ENCODE results near the gene OXTR.
A peak's percentile ranks its signal among the peaks of the same experiment; 100 is the strongest.

OXTR gene

DNA sequence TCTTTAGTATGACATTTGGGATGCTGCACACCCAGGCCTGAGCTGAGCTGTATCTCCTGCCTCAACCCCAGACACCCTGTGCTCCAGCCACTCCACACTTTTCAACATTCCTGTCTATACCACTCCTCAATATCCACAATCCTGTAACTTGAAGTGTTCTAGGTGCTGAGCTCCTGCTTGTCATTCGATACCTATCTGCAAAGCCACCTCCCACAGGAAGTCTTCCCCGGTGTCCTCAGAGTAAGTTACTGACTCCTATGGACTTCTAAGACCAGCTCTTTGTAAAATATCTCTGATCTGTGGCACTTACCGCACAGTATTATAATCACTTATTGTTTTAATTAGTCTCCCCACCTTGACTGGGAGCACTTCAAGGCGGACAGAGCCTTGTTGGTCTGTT, 37.0 kb downstream of the OXTR start:
- Mint-ChIP-seq H3K36me3 (ENCODE audit: low read depth) (no peaks in the 10 kb centered on the region), H3K4me3 (peak overlapping the region in 1 of 3 experiments; percentile 53), H3K9me3 (peaks cover 5% of the 10 kb centered on the region), H3K27me3 (ENCODE audit: low read depth) (no peaks in the 10 kb centered on the region), H3K4me1 (peaks cover 48% of the 10 kb centered on the region), H3K27ac (no peak overlapping the region)
- TF ChIP-seq, protein P1, sequence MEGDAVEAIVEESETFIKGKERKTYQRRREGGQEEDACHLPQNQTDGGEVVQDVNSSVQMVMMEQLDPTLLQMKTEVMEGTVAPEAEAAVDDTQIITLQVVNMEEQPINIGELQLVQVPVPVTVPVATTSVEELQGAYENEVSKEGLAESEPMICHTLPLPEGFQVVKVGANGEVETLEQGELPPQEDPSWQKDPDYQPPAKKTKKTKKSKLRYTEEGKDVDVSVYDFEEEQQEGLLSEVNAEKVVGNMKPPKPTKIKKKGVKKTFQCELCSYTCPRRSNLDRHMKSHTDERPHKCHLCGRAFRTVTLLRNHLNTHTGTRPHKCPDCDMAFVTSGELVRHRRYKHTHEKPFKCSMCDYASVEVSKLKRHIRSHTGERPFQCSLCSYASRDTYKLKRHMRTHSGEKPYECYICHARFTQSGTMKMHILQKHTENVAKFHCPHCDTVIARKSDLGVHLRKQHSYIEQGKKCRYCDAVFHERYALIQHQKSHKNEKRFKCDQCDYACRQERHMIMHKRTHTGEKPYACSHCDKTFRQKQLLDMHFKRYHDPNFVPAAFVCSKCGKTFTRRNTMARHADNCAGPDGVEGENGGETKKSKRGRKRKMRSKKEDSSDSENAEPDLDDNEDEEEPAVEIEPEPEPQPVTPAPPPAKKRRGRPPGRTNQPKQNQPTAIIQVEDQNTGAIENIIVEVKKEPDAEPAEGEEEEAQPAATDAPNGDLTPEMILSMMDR (IDR thresholded peaks at IDR 0.05; ENCODE audit: unreplicated experiment in 3 of 3) = no peak

DNA sequence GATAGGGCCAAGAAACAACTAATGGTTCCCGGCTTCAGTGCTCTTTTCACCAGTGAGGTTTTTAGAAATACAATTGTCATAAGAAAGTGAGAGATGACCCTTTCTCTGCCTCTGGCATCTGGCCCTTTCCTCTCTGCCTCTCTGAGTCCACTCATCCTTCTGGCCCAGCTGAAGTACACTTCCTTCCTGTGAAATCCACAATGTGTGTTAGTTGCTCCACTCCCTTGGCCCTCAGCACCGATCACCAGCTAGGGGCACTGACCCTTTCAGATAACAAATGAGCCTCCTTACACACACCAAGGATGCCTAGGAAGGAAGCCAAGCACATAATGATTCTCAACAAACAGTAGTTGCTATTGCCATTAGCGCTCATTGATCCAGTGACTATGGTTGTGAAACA, 38.8 kb downstream of the OXTR start:
- H3K36me3 Mint-ChIP-seq (ENCODE audit: low read depth) = no peaks in the 10 kb centered on the region
- H3K9me3 Mint-ChIP-seq = peaks cover 10% of the 10 kb centered on the region
- TF ChIP-seq, protein P1 (IDR thresholded peaks at IDR 0.05; ENCODE audit: unreplicated experiment in 3 of 3) = no peak
- H3K4me1 Mint-ChIP-seq = peaks cover 36% of the 10 kb centered on the region
- no peak overlapping the region for H3K27ac Mint-ChIP-seq
- peaks cover 3% of the 10 kb centered on the region for H3K27me3 Mint-ChIP-seq (ENCODE audit: low read depth)
- no peak overlapping the region for H3K4me3 Mint-ChIP-seq

DNA sequence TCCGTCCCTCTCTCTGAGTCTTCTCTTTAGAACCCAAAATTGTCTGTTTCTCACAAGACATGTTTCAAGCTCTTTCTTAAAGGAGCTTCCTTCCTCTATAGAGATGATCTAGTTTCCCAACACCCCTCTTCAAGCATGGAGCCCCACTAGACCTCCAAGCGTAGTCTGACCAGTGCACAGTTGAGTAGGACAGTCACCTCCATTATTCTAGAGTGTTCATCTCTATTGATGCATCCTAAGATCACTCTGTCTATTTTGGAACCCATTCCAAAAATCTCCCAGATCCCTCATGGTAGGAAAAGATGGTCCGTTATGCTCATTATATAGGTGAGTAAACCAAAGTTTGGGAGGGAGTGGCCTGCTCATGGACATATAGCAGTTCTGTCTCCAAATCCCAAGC, 39.9 kb downstream of the OXTR start:
- H3K27ac Mint-ChIP-seq = no peak overlapping the region
- H3K4me3 Mint-ChIP-seq = no peak overlapping the region
- H3K36me3 Mint-ChIP-seq (ENCODE audit: low read depth) = no peaks in the 10 kb centered on the region
- peaks cover 34% of the 10 kb centered on the region for H3K4me1 Mint-ChIP-seq
- peaks cover 8% of the 10 kb centered on the region for H3K27me3 Mint-ChIP-seq (ENCODE audit: low read depth)
- peaks cover 10% of the 10 kb centered on the region for H3K9me3 Mint-ChIP-seq
- TF ChIP-seq, protein P1 (IDR thresholded peaks at IDR 0.05; ENCODE audit: unreplicated experiment in 3 of 3) = no peak

DNA sequence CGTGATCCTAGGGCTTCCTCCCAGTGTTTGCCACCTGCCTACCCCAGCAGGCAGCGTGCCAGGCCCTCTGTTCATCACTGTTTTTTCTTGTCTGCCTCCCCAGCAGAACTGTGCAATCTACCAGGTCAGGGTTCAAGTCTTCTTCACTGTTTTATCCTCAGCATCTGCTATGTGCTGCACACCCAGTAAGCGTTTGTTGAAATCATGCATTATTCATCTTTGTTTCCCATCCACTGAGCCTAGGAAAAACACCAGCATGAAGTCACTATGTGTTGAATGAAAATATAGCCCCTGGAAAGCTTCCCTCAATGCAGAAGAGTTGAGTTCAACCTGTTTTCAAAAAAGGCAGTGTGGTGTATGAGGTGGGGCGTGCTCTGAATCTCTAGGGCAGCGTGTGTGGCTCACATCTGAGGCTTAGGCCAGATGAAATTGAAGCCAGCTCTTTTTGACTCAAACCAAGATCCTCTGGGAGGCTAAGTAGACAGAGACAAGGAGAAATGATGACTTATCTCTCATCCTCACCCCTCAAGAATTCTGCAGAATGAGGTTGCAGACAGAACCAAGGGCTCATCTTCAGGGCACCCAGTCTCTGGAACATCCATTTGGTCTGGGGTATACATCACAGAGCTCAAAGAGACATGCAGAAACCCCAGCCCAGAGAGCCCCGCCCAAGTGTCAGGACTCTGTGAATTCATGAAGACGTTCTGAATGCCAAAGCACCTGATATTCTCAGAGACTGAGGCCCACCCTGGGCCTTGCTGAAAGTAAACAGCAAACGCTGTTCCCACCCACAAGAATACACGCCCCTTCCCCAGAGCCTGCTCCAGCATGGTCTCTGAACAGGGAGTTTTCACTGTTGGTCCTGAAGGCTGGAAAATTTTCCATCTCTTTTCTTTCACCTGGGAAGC, 41.6 kb downstream of the OXTR start:
- Mint-ChIP-seq H3K27ac (no peak overlapping the region), H3K4me3 (no peak overlapping the region), H3K9me3 (peaks cover 10% of the 10 kb centered on the region), H3K27me3 (ENCODE audit: low read depth) (peaks cover 8% of the 10 kb centered on the region), H3K36me3 (ENCODE audit: low read depth) (no peaks in the 10 kb centered on the region), H3K4me1 (peaks cover 30% of the 10 kb centered on the region)
- TF ChIP-seq, protein P1 (IDR thresholded peaks at IDR 0.05; ENCODE audit: unreplicated experiment in 3 of 3) = no peak

DNA sequence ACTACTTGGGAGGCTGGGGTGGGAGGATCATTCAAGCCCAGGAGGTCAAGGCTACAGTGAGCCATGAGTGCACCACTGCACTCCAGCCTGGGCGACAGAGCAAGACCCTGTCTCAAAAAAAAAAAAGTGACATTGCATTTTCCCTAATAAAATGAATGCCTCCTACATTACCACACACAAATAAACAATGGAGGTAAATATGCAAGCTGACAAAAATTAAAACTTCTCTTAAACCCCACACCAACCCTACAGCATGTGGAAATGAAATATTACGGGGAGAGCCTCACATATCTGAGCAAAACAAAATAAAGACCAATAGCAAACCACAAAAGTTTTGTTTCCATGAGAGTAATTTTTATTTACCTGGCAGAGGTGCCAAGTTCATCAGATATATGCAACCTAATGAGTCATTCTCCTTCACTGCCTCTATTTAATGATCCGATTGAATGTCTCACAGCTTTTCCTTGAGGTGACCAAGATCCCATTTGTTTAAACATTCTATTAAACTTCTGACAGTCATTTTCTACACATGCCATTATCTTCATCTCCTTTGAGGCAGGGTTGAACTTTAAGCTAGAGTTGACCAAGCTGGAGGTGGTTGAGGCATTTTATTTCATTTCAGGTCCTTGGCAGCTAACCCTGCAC, 45.2 kb downstream of the OXTR start:
- H3K4me1 Mint-ChIP-seq = peaks cover 10% of the 10 kb centered on the region
- H3K9me3 Mint-ChIP-seq = peaks cover 14% of the 10 kb centered on the region
- H3K27me3 Mint-ChIP-seq (ENCODE audit: low read depth) = peaks cover 11% of the 10 kb centered on the region
- no peak overlapping the region for H3K27ac Mint-ChIP-seq
- no peaks in the 10 kb centered on the region for H3K36me3 Mint-ChIP-seq (ENCODE audit: low read depth)
- TF ChIP-seq, protein P1 (IDR thresholded peaks at IDR 0.05; ENCODE audit: unreplicated experiment in 3 of 3) = no peak
- no peak overlapping the region for H3K4me3 Mint-ChIP-seq
